Measurements from ENCODE around the gene IKBKG.
A peak's percentile ranks its signal among the peaks of the same experiment; 100 is the strongest.

GRCh38 chrX:154529206-154529612, 18.2 kb upstream of the IKBKG start:
- TF ChIP-seq FOXA1 (IDR thresholded peaks at IDR 0.05) (no peak), L3MBTL2 (conservative IDR thresholded peaks at IDR 0.05) (no peak), ZNF384 (IDR thresholded peaks at IDR 0.05) (peak; percentile 88), BHLHE40 (IDR thresholded peaks at IDR 0.05; ENCODE audit: borderline replicate concordance) (no peak), TARDBP (IDR thresholded peaks at IDR 0.05) (no peak), SP1 (IDR thresholded peaks at IDR 0.05) (no peak), ELF4 (IDR thresholded peaks at IDR 0.05) (no peak), FOXK2 (IDR thresholded peaks at IDR 0.05) (no peak), SUZ12 (IDR thresholded peaks at IDR 0.05) (no peak), FOXM1 (IDR thresholded peaks at IDR 0.05; ENCODE audit: borderline replicate concordance) (no peak), ARNT (IDR thresholded peaks at IDR 0.05) (no peak), PKNOX1 (IDR thresholded peaks at IDR 0.05) (no peak)
